ENCODE results near the gene RBBP8.

GRCh38 chr18:22977847-22978701, 44.9 kb downstream of the RBBP8 start:
- TF ChIP-seq CTCF (IDR thresholded peaks at IDR 0.05; ENCODE audit: insufficient read depth, low read length, poor library complexity, severe bottlenecking) = no peak
- no peak for TF ChIP-seq EZH2phosphoT487 (conservative IDR thresholded peaks at IDR 0.05; ENCODE audit: low read length)
